ENCODE data around the gene CEP55. TPM values are rescaled to one million over a fixed set of nuclear protein-coding genes. Genes with fewer than 3 reads are reported as not detected.

Gene CEP55
- total and polyA plus RNA-seq, 7 donors = 0.10 to 0.29 (median 0.20) TPM; not detected in 3

GRCh38 chr10:93491602-93492121 lies 4.8 kb upstream of the CEP55 start:
- H3K27ac ChIP-seq = no peak overlapping the region
- H3K4me3 ChIP-seq = no peak overlapping the region
- ATAC-seq (no peak), DNase-seq (no peak)
- peaks cover 2% of the 10 kb centered on the region for H3K4me1 ChIP-seq
- no peaks in the 10 kb centered on the region for H3K9me3 ChIP-seq
- WGBS, 3 donors = 68 to 87% (median 73%) methylated on average over 2 of the region's 2 CpGs
- TF ChIP-seq, protein P1, sequence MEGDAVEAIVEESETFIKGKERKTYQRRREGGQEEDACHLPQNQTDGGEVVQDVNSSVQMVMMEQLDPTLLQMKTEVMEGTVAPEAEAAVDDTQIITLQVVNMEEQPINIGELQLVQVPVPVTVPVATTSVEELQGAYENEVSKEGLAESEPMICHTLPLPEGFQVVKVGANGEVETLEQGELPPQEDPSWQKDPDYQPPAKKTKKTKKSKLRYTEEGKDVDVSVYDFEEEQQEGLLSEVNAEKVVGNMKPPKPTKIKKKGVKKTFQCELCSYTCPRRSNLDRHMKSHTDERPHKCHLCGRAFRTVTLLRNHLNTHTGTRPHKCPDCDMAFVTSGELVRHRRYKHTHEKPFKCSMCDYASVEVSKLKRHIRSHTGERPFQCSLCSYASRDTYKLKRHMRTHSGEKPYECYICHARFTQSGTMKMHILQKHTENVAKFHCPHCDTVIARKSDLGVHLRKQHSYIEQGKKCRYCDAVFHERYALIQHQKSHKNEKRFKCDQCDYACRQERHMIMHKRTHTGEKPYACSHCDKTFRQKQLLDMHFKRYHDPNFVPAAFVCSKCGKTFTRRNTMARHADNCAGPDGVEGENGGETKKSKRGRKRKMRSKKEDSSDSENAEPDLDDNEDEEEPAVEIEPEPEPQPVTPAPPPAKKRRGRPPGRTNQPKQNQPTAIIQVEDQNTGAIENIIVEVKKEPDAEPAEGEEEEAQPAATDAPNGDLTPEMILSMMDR (IDR thresholded peaks at IDR 0.05) = no peak
- H3K36me3 ChIP-seq (ENCODE audit: insufficient read depth in 1 of 2, low read depth in 1 of 2) = no peaks in the 10 kb centered on the region
- H3K27me3 ChIP-seq (ENCODE audit: insufficient read depth in 3 of 3, low read length in 2 of 3) = peaks cover 0 to 3% (median 0%) of the 10 kb centered on the region in 3 donors
- intact Hi-C loops (cut with DNase I) = no loop called here

DNA sequence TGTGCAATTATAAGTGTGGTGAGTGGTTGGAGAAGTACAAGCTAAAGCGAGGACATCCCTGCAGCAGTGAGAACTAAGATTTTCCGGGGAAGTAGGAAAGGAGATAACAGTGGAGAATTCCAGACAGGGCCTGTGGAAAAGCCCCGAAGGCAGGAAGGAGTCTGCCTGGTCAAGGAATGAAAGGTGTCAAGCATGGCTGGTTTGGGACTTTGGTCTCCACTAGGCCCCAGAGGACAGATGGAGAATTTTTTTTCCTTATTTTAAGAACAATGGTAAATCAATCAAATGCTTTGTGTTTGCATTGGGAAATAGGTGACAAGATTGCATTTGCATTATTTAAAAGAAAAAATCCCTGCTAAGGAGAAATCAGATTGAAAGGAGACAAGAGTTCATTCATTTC lies 3.2 kb upstream of the CEP55 start:
- peaks cover 0 to under 1% (median 0%) of the 10 kb centered on the region in 3 donors for H3K27me3 ChIP-seq (ENCODE audit: insufficient read depth in 3 of 3, low read length in 2 of 3)
- no peak for ATAC-seq
- intact Hi-C loops (cut with DNase I) = no loop called here
- no peak overlapping the region for H3K27ac ChIP-seq
- DNase-seq = no peak
- TF ChIP-seq, protein P1 (IDR thresholded peaks at IDR 0.05) = no peak
- H3K4me1 ChIP-seq = peaks cover 6% of the 10 kb centered on the region
- H3K9me3 ChIP-seq = no peaks in the 10 kb centered on the region
- no peak overlapping the region for H3K4me3 ChIP-seq
- H3K36me3 ChIP-seq (ENCODE audit: insufficient read depth in 1 of 2, low read depth in 1 of 2) = no peaks in the 10 kb centered on the region
- 58 to 90% (median 84%) methylated on average over 3 of the region's 3 CpGs for WGBS, 3 donors

- 89 to 98% (median 97%) methylated on average over 2 of the region's 2 CpGs for WGBS, 3 donors
These were observed 1.9 kb upstream of the CEP55 start for GRCh38 chr10:93494494-93494893.

GRCh38 chr10:93495654-93496321 lies 624 bp upstream of the CEP55 start:
- H3K27me3 ChIP-seq (ENCODE audit: insufficient read depth in 3 of 3, low read length in 2 of 3) = no peaks in the 10 kb centered on the region
- DNase-seq (peak; percentile 25 to 59), ATAC-seq (peak; percentile 20 to 62 (median 40))
- H3K4me3 ChIP-seq = peak overlapping the region; percentile 81
- TF ChIP-seq, protein P1 (IDR thresholded peaks at IDR 0.05) = no peak
- intact Hi-C loops (cut with DNase I) = no loop called here
- H3K9me3 ChIP-seq = no peaks in the 10 kb centered on the region
- WGBS, 3 donors = 1 to 2% (median 2%) methylated on average over 28 of the region's 28 CpGs
- H3K27ac ChIP-seq = peak overlapping the region; percentile 60
- no peaks in the 10 kb centered on the region for H3K36me3 ChIP-seq (ENCODE audit: insufficient read depth in 1 of 2, low read depth in 1 of 2)
- peaks cover 6% of the 10 kb centered on the region for H3K4me1 ChIP-seq

More at GRCh38 chr10:93494494-93494893, 1.9 kb upstream of the CEP55 start:
- Histone ChIP-seq H3K4me3 (no peak overlapping the region), H3K4me1 (peaks cover 6% of the 10 kb centered on the region), H3K9me3 (no peaks in the 10 kb centered on the region), H3K27me3 (ENCODE audit: insufficient read depth in 3 of 3, low read length in 2 of 3) (no peaks in the 10 kb centered on the region), H3K27ac (no peak overlapping the region), H3K36me3 (ENCODE audit: insufficient read depth in 1 of 2, low read depth in 1 of 2) (no peaks in the 10 kb centered on the region)
- TF ChIP-seq, protein P1 (IDR thresholded peaks at IDR 0.05) = no peak
- DNase-seq = no peak
- ATAC-seq = no peak
- intact Hi-C loops (cut with DNase I) = no loop called here

All from psoas muscle (tissue), 8 donors.